ENCODE measurements around the gene HS3ST5. TPM values are rescaled to one million over a fixed set of nuclear protein-coding genes. Genes with fewer than 3 reads are reported as not detected.

The HS3ST5 gene
- total RNA-seq, 2 donors from 2014 or later = 0.31 to 2.0 TPM

GRCh38 chr6:114301596-114302219 is 41.1 kb downstream of the HS3ST5 start:
- TF ChIP-seq CTCF (conservative IDR thresholded peaks at IDR 0.05) = no peak
- WGBS, 2 experiments (ENCODE audit: insufficient coverage in 1 of 2, insufficient read length in 1 of 2) = 93% methylated on average over 2 of the region's 2 CpGs
- no peak overlapping the region for H3K27ac ChIP-seq (ENCODE audit: low read depth, low read length)
- H3K4me3 Mint-ChIP-seq = no peak overlapping the region
- no peaks in the 10 kb centered on the region for H3K27me3 Mint-ChIP-seq (ENCODE audit: insufficient read depth)
- no peak overlapping the region for H3K27ac Mint-ChIP-seq
- no peaks in the 10 kb centered on the region for H3K4me1 ChIP-seq (ENCODE audit: control insufficient read depth, insufficient read depth, low read length)
- H3K9ac ChIP-seq (ENCODE audit: extremely low read depth, low read length, poor library complexity, severe bottlenecking) = no peak overlapping the region
- H3K9me3 Mint-ChIP-seq = peaks cover 20% of the 10 kb centered on the region
- peaks cover 5% of the 10 kb centered on the region for H3K9me3 ChIP-seq (ENCODE audit: control insufficient read depth, low read length)
- H3K36me3 Mint-ChIP-seq (ENCODE audit: low read depth) = peaks cover 4% of the 10 kb centered on the region
- no peaks in the 10 kb centered on the region for H3K27me3 ChIP-seq (ENCODE audit: control insufficient read depth, insufficient read depth, low read length, poor library complexity, severe bottlenecking)
- no peak overlapping the region for H3K4me3 ChIP-seq (ENCODE audit: low read length)
- DNase-seq = no peak
- no peaks in the 10 kb centered on the region for H3K36me3 ChIP-seq (ENCODE audit: control insufficient read depth, insufficient read depth, low read length)
- no peaks in the 10 kb centered on the region for H3K4me1 Mint-ChIP-seq

GRCh38 chr6:114297135-114297534 is 45.7 kb downstream of the HS3ST5 start:
- Histone ChIP-seq H3K9ac (ENCODE audit: extremely low read depth, low read length, poor library complexity, severe bottlenecking) (no peak overlapping the region), H3K4me1 (ENCODE audit: control insufficient read depth, insufficient read depth, low read length) (no peaks in the 10 kb centered on the region), H3K9me3 (ENCODE audit: control insufficient read depth, low read length) (peaks cover 5% of the 10 kb centered on the region), H3K4me3 (ENCODE audit: low read length) (no peak overlapping the region), H3K27ac (ENCODE audit: low read depth, low read length) (no peak overlapping the region), H3K27me3 (ENCODE audit: control insufficient read depth, insufficient read depth, low read length, poor library complexity, severe bottlenecking) (no peaks in the 10 kb centered on the region), H3K36me3 (ENCODE audit: control insufficient read depth, insufficient read depth, low read length) (no peaks in the 10 kb centered on the region)
- no peak for TF ChIP-seq CTCF (conservative IDR thresholded peaks at IDR 0.05)
- Mint-ChIP-seq H3K36me3 (ENCODE audit: low read depth) (peaks cover 3% of the 10 kb centered on the region), H3K4me3 (no peak overlapping the region), H3K4me1 (peaks cover 3% of the 10 kb centered on the region), H3K27ac (no peak overlapping the region), H3K9me3 (peaks cover 14% of the 10 kb centered on the region), H3K27me3 (ENCODE audit: insufficient read depth) (no peaks in the 10 kb centered on the region)
- no peak for DNase-seq
- 91 to 97% methylated on average over 5 to 6 of the region's 6 CpGs for WGBS, 2 experiments (ENCODE audit: insufficient coverage in 1 of 2, insufficient read length in 1 of 2)

GRCh38 chr6:114292431-114292830 is 50.4 kb downstream of the HS3ST5 start:
- H3K36me3 Mint-ChIP-seq (ENCODE audit: low read depth) = no peaks in the 10 kb centered on the region
- no peaks in the 10 kb centered on the region for H3K27me3 Mint-ChIP-seq (ENCODE audit: insufficient read depth)
- H3K4me3 Mint-ChIP-seq = no peak overlapping the region
- Histone ChIP-seq H3K9me3 (ENCODE audit: control insufficient read depth, low read length) (no peaks in the 10 kb centered on the region), H3K4me1 (ENCODE audit: control insufficient read depth, insufficient read depth, low read length) (peaks cover 3% of the 10 kb centered on the region), H3K9ac (ENCODE audit: extremely low read depth, low read length, poor library complexity, severe bottlenecking) (no peak overlapping the region), H3K27ac (ENCODE audit: low read depth, low read length) (no peak overlapping the region), H3K27me3 (ENCODE audit: control insufficient read depth, insufficient read depth, low read length, poor library complexity, severe bottlenecking) (no peaks in the 10 kb centered on the region), H3K36me3 (ENCODE audit: control insufficient read depth, insufficient read depth, low read length) (no peaks in the 10 kb centered on the region), H3K4me3 (ENCODE audit: low read length) (no peak overlapping the region)
- 80 to 92% methylated on average over 1 of the region's 1 CpG for WGBS, 2 experiments (ENCODE audit: insufficient coverage in 1 of 2, insufficient read length in 1 of 2)
- no peaks in the 10 kb centered on the region for H3K9me3 Mint-ChIP-seq
- no peak overlapping the region for H3K27ac Mint-ChIP-seq
- TF ChIP-seq CTCF (conservative IDR thresholded peaks at IDR 0.05) = no peak
- no peak for DNase-seq
- peaks cover 11% of the 10 kb centered on the region for H3K4me1 Mint-ChIP-seq

All from endodermal cell (in vitro differentiated cells).